WTC11 (cell line): Measurements from ENCODE around the gene RHOH. TPM values are rescaled to one million over a fixed set of nuclear protein-coding genes. Genes with fewer than 3 reads are reported as not detected.

Experiments used
- ATAC-seq: fragments of 200-7000 bp; cut with Tn5 transposase; 2 replicates; pipeline ENCODE4 v1.10.0; 2021; ENCODE audit warnings: mild to moderate bottlenecking, moderate library complexity
- CTCF ChIA-PET: fragments of 300-600 bp; sonication (Branson Sonifier 250); formaldehyde crosslinking; loops from one replicate; lab custom pipeline; 2021; ENCODE audit warnings: antibody characterized with exemption; lab: Charles Lee
- POLR2A ChIA-PET: fragments of 350-600 bp; sonication (Branson Sonifier 250); formaldehyde crosslinking; loops from one replicate; lab custom pipeline; 2021; ENCODE audit warnings: antibody characterized with exemption; lab: Charles Lee
- DNase-seq: peaks from one replicate; pipeline ENCODE4 v3.0.0; 2021; ENCODE audit warnings: low spot score
- H3K27ac Mint-ChIP-seq: 2 replicates; pipeline ENCODE4 v1.8.0; 2021; ENCODE audit warnings: mixed read lengths
- H3K27me3 Mint-ChIP-seq: 2 replicates; pipeline ENCODE4 v1.8.0; 2021; ENCODE audit warnings: low read depth, mild to moderate bottlenecking, moderate library complexity, mixed read lengths
- H3K36me3 Mint-ChIP-seq: 2 replicates; pipeline ENCODE4 v1.8.0; 2021; ENCODE audit warnings: mixed read lengths
- H3K4me1 Mint-ChIP-seq: 2 replicates; pipeline ENCODE4 v1.8.0; 2022; ENCODE audit warnings: mixed read lengths
- H3K4me3 Mint-ChIP-seq: 2 replicates; pipeline ENCODE4 v1.8.0; 2021; ENCODE audit warnings: mild to moderate bottlenecking, moderate library complexity, mixed read lengths
- H3K9me3 Mint-ChIP-seq: 2 replicates; pipeline ENCODE4 v1.8.0; 2021; ENCODE audit warnings: mixed read lengths
- CREM ChIP-seq: sonication (generic); formaldehyde crosslinking; IDR thresholded peaks from 2 replicates; pipeline ENCODE4 v1.8.1; 2022; ENCODE audit warnings: mild to moderate bottlenecking, missing genetic modification reagents, moderate library complexity
- E2F5 ChIP-seq: sonication (generic); formaldehyde crosslinking; IDR thresholded peaks from 2 replicates; pipeline ENCODE4 v1.8.1; 2022; ENCODE audit warnings: mild to moderate bottlenecking, moderate library complexity, missing genetic modification reagents
- FOXJ3 ChIP-seq: sonication (generic); formaldehyde crosslinking; IDR thresholded peaks from 2 replicates; pipeline ENCODE4 v1.9.0; 2021; ENCODE audit warnings: missing genetic modification reagents, mild to moderate bottlenecking, borderline replicate concordance
- FOXK1 ChIP-seq: sonication (generic); formaldehyde crosslinking; IDR thresholded peaks from 2 replicates; pipeline ENCODE4 v1.8.0; 2022; ENCODE audit warnings: mild to moderate bottlenecking, moderate library complexity, missing genetic modification reagents
- FOXP1 ChIP-seq: sonication (generic); formaldehyde crosslinking; IDR thresholded peaks from 2 replicates; pipeline ENCODE4 v1.8.0; 2022; ENCODE audit warnings: missing genetic modification reagents, mild to moderate bottlenecking, moderate library complexity, borderline replicate concordance
- HMGA2 ChIP-seq: fragments of 250-450 bp; sonication (Bioruptor Pico); IDR thresholded peaks from 2 replicates; pipeline ENCODE4 v1.4.0; 2021; ENCODE audit warnings: mild to moderate bottlenecking, moderate library complexity
- IRF2 ChIP-seq: sonication (generic); formaldehyde crosslinking; IDR thresholded peaks from 2 replicates; pipeline ENCODE4 v1.8.0; 2022; ENCODE audit warnings: low read depth, missing genetic modification reagents, borderline replicate concordance
- JAZF1 ChIP-seq: fragments of 250-450 bp; sonication (Bioruptor Pico); IDR thresholded peaks from 2 replicates; pipeline ENCODE4 v1.9.0; 2021; ENCODE audit warnings: moderate library complexity, mild to moderate bottlenecking, inconsistent platforms
- JUN ChIP-seq: sonication (generic); formaldehyde crosslinking; IDR thresholded peaks from 2 replicates; pipeline ENCODE4 v1.8.0; 2023; ENCODE audit warnings: mild to moderate bottlenecking, missing genetic modification reagents
- OVOL2 ChIP-seq: fragments of 250-450 bp; sonication (Bioruptor Pico); IDR thresholded peaks from 2 replicates; pipeline ENCODE4 v1.9.0; 2021; ENCODE audit warnings: mild to moderate bottlenecking, borderline replicate concordance
- ZNF263 ChIP-seq: sonication (generic); formaldehyde crosslinking; IDR thresholded peaks from 2 replicates; pipeline ENCODE4 v1.8.1; 2022; ENCODE audit warnings: low read depth, mild to moderate bottlenecking, moderate library complexity, missing genetic modification reagents
- ZNF317 ChIP-seq: sonication (generic); formaldehyde crosslinking; IDR thresholded peaks from 2 replicates; pipeline ENCODE4 v1.8.1; 2023; ENCODE audit warnings: low read depth, mild to moderate bottlenecking, moderate library complexity, missing genetic modification reagents, borderline replicate concordance
- ZNF396 ChIP-seq: fragments of 250-450 bp; sonication (Bioruptor Pico); IDR thresholded peaks from 2 replicates; pipeline ENCODE4 v1.8.0; 2021; ENCODE audit warnings: mild to moderate bottlenecking, moderate library complexity, borderline replicate concordance
- ZNF416 ChIP-seq: fragments of 250-450 bp; sonication (Bioruptor Pico); IDR thresholded peaks from 2 replicates; pipeline ENCODE4 v1.9.0; 2021; ENCODE audit warnings: mild to moderate bottlenecking, inconsistent platforms
- ZNF532 ChIP-seq: fragments of 250-450 bp; sonication (Bioruptor Pico); IDR thresholded peaks from 2 replicates; pipeline ENCODE4 v1.9.0; 2021; ENCODE audit warnings: mild to moderate bottlenecking, borderline replicate concordance
- total RNA-seq: library from RNA; stranded (reverse); gene quantifications from 3 replicates; pipeline ENCODE4 v1.2.3, GENCODE V29; 2021
- TF ChIP-seq, protein P1 (sequence below): sonication (generic); formaldehyde crosslinking; IDR thresholded peaks from 2 replicates; pipeline ENCODE4 v1.8.0; 2022; ENCODE audit warnings: mild to moderate bottlenecking, missing genetic modification reagents
- TF ChIP-seq, protein P2 (sequence below): fragments of 250-450 bp; sonication (Bioruptor Pico); IDR thresholded peaks from 2 replicates; pipeline ENCODE4 v1.9.0; 2021; ENCODE audit warnings: moderate library complexity, mild to moderate bottlenecking, inconsistent platforms, borderline replicate concordance
- TF ChIP-seq, protein P3 (sequence below): sonication (generic); formaldehyde crosslinking; IDR thresholded peaks from 2 replicates; pipeline ENCODE4 v1.8.1; 2022; ENCODE audit warnings: low read depth, missing genetic modification reagents, borderline replicate concordance

The RHOH gene
- total RNA-seq, 1 experiment from 2014 or later: 8.7 TPM

DNA sequence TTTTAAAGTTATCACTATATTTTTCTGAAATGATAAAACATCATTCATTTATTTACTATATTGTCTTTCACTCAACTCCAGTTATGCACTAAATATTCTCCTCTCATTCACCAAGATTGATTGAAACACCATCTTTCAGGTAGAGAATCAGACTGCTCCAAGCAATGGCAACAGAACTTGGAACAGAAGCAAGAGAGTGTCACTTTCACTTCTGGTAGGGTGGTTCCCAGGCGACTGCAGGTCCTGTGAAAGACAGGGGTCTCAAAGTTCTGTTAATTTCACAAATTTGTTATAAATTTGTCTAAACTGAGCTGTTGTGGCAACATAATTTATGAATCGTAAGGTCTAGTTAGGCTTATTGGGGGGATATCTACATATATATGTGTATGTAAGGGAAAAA is 47.8 kb downstream of the RHOH start:
- POLR2A ChIA-PET: no interaction called here
- ATAC-seq: no peak
- Mint-ChIP-seq H3K27ac (no peak overlapping the region), H3K27me3 (no peaks in the 10 kb centered on the region), H3K36me3 (peaks cover 9% of the 10 kb centered on the region), H3K4me3 (no peak overlapping the region), H3K9me3 (no peaks in the 10 kb centered on the region), H3K4me1 (peaks cover 5% of the 10 kb centered on the region; the same call in 1 of the 2 replicates)
- CTCF ChIA-PET: interaction anchor here (1.1 to 2.4 kb wide), 3 partner anchors 14 to 91 kb away, joined by 3 to 10 read pairs (median 6); partner anchors contain the start of gene CHRNA9
- DNase-seq: no peak
- TF ChIP-seq OVOL2 (CRISPR knock-in tag): no peak

GRCh38 chr4:40245550-40245949 is 48.7 kb downstream of the RHOH start:
- H3K9me3 Mint-ChIP-seq: no peaks in the 10 kb centered on the region
- H3K27me3 Mint-ChIP-seq: no peaks in the 10 kb centered on the region
- no peak overlapping the region for H3K27ac Mint-ChIP-seq
- POLR2A ChIA-PET: no interaction called here
- no peak for DNase-seq
- no peak for TF ChIP-seq CREM (CRISPR knock-in tag)
- TF ChIP-seq IRF2 (CRISPR knock-in tag): no peak
- TF ChIP-seq, protein P1, sequence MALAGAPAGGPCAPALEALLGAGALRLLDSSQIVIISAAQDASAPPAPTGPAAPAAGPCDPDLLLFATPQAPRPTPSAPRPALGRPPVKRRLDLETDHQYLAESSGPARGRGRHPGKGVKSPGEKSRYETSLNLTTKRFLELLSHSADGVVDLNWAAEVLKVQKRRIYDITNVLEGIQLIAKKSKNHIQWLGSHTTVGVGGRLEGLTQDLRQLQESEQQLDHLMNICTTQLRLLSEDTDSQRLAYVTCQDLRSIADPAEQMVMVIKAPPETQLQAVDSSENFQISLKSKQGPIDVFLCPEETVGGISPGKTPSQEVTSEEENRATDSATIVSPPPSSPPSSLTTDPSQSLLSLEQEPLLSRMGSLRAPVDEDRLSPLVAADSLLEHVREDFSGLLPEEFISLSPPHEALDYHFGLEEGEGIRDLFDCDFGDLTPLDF (CRISPR knock-in tag): no peak
- no peak for TF ChIP-seq ZNF317 (CRISPR knock-in tag)
- no peak for TF ChIP-seq ZNF532 (CRISPR knock-in tag)
- no peak for TF ChIP-seq ZNF396 (CRISPR knock-in tag)
- no peak for TF ChIP-seq FOXK1 (CRISPR knock-in tag)
- TF ChIP-seq ZNF416: no peak
- TF ChIP-seq HMGA2: no peak
- TF ChIP-seq ZNF263 (CRISPR knock-in tag): no peak
- no peak overlapping the region for H3K4me3 Mint-ChIP-seq
- ATAC-seq: no peak
- peaks cover 9% of the 10 kb centered on the region for H3K36me3 Mint-ChIP-seq
- peaks cover 5% of the 10 kb centered on the region; the same call in 1 of the 2 replicates for H3K4me1 Mint-ChIP-seq
- CTCF ChIA-PET: interaction anchor here (1.1 to 2.4 kb wide), 5 partner anchors 15 to 96 kb away, joined by 3 to 10 read pairs (median 6); partner anchors contain the start of gene CHRNA9

GRCh38 chr4:40246011-40246900 is 49.4 kb downstream of the RHOH start:
- CTCF ChIA-PET: interaction anchor here (0.7 to 2.4 kb wide), 8 partner anchors 10 to 97 kb away, joined by 3 to 10 read pairs (median 4); no protein-coding TSS in a partner anchor
- H3K4me1 Mint-ChIP-seq: peaks cover 5% of the 10 kb centered on the region; the same call in 1 of the 2 replicates

More at GRCh38 chr4:40246011-40246900, 49.4 kb downstream of the RHOH start:
- Mint-ChIP-seq H3K27ac (peak overlapping the region; percentile 69; the same call in 1 of the 2 replicates), H3K27me3 (no peaks in the 10 kb centered on the region), H3K4me3 (no peak overlapping the region), H3K36me3 (peaks cover 9% of the 10 kb centered on the region), H3K9me3 (no peaks in the 10 kb centered on the region)
- DNase-seq: peak; percentile 36
- POLR2A ChIA-PET: no interaction called here
- peak; percentile 87 for ATAC-seq
- TF ChIP-seq FOXJ3 (CRISPR knock-in tag) (no peak), JAZF1 (CRISPR knock-in tag) (no peak), E2F5 (CRISPR knock-in tag) (no peak), FOXP1 (CRISPR knock-in tag) (no peak), JUN (CRISPR knock-in tag) (no peak)
- TF ChIP-seq, protein P2, sequence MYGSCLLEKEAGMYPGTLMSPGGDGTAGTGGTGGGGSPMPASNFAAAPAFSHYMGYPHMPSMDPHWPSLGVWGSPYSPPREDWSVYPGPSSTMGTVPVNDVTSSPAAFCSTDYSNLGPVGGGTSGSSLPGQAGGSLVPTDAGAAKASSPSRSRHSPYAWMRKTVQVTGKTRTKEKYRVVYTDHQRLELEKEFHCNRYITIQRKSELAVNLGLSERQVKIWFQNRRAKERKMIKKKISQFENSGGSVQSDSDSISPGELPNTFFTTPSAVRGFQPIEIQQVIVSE: no peak
- TF ChIP-seq, protein P3, sequence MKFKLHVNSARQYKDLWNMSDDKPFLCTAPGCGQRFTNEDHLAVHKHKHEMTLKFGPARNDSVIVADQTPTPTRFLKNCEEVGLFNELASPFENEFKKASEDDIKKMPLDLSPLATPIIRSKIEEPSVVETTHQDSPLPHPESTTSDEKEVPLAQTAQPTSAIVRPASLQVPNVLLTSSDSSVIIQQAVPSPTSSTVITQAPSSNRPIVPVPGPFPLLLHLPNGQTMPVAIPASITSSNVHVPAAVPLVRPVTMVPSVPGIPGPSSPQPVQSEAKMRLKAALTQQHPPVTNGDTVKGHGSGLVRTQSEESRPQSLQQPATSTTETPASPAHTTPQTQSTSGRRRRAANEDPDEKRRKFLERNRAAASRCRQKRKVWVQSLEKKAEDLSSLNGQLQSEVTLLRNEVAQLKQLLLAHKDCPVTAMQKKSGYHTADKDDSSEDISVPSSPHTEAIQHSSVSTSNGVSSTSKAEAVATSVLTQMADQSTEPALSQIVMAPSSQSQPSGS (CRISPR knock-in tag): no peak
